WTC11 (cell line): Measurements from ENCODE around the gene UBE3C. TPM values are rescaled to one million over a fixed set of nuclear protein-coding genes. Genes with fewer than 3 reads are reported as not detected.

Experiments used
- ATAC-seq: fragments of 200-7000 bp; cut with Tn5 transposase; 2 replicates; pipeline ENCODE4 v1.10.0; 2021; ENCODE audit warnings: mild to moderate bottlenecking, moderate library complexity
- CTCF ChIA-PET: fragments of 300-600 bp; sonication (Branson Sonifier 250); formaldehyde crosslinking; loops from one replicate; lab custom pipeline; 2021; ENCODE audit warnings: antibody characterized with exemption; lab: Charles Lee
- POLR2A ChIA-PET: fragments of 350-600 bp; sonication (Branson Sonifier 250); formaldehyde crosslinking; loops from one replicate; lab custom pipeline; 2021; ENCODE audit warnings: antibody characterized with exemption; lab: Charles Lee
- DNase-seq: peaks from one replicate; pipeline ENCODE4 v3.0.0; 2021; ENCODE audit warnings: low spot score
- H3K27ac Mint-ChIP-seq: 2 replicates; pipeline ENCODE4 v1.8.0; 2021; ENCODE audit warnings: mixed read lengths
- H3K27me3 Mint-ChIP-seq: 2 replicates; pipeline ENCODE4 v1.8.0; 2021; ENCODE audit warnings: low read depth, mild to moderate bottlenecking, moderate library complexity, mixed read lengths
- H3K36me3 Mint-ChIP-seq: 2 replicates; pipeline ENCODE4 v1.8.0; 2021; ENCODE audit warnings: mixed read lengths
- H3K4me1 Mint-ChIP-seq: 2 replicates; pipeline ENCODE4 v1.8.0; 2022; ENCODE audit warnings: mixed read lengths
- H3K4me3 Mint-ChIP-seq: 2 replicates; pipeline ENCODE4 v1.8.0; 2021; ENCODE audit warnings: mild to moderate bottlenecking, moderate library complexity, mixed read lengths
- H3K9me3 Mint-ChIP-seq: 2 replicates; pipeline ENCODE4 v1.8.0; 2021; ENCODE audit warnings: mixed read lengths
- E2F4 ChIP-seq: sonication (generic); formaldehyde crosslinking; IDR thresholded peaks from 2 replicates; pipeline ENCODE4 v1.8.1; 2022; ENCODE audit warnings: low read depth, mild to moderate bottlenecking, moderate library complexity, missing genetic modification reagents, borderline replicate concordance
- ELF4 ChIP-seq: sonication (generic); formaldehyde crosslinking; IDR thresholded peaks from 2 replicates; pipeline ENCODE4 v1.8.1; 2022; ENCODE audit warnings: low read depth, mild to moderate bottlenecking, moderate library complexity, missing genetic modification reagents
- FOXK1 ChIP-seq: sonication (generic); formaldehyde crosslinking; IDR thresholded peaks from 2 replicates; pipeline ENCODE4 v1.8.0; 2022; ENCODE audit warnings: mild to moderate bottlenecking, moderate library complexity, missing genetic modification reagents
- HMGXB4 ChIP-seq: sonication (generic); formaldehyde crosslinking; IDR thresholded peaks from 2 replicates; pipeline ENCODE4 v1.8.1; 2023; ENCODE audit warnings: mild to moderate bottlenecking, moderate library complexity, missing genetic modification reagents
- IRF2 ChIP-seq: sonication (generic); formaldehyde crosslinking; IDR thresholded peaks from 2 replicates; pipeline ENCODE4 v1.8.0; 2022; ENCODE audit warnings: low read depth, missing genetic modification reagents, borderline replicate concordance
- MLX ChIP-seq: sonication (generic); formaldehyde crosslinking; IDR thresholded peaks from 2 replicates; pipeline ENCODE4 v1.8.1; 2023; ENCODE audit warnings: mild to moderate bottlenecking, missing genetic modification reagents, moderate library complexity
- NFE2L1 ChIP-seq: sonication (generic); formaldehyde crosslinking; IDR thresholded peaks from 2 replicates; pipeline ENCODE4 v1.8.1; 2023; ENCODE audit warnings: missing genetic modification reagents
- NR1H2 ChIP-seq: sonication (generic); formaldehyde crosslinking; IDR thresholded peaks from 2 replicates; pipeline ENCODE4 v1.9.0; 2021; ENCODE audit warnings: mild to moderate bottlenecking, moderate library complexity, missing genetic modification reagents
- SMAD3 ChIP-seq: sonication (generic); formaldehyde crosslinking; IDR thresholded peaks from 2 replicates; pipeline ENCODE4 v1.8.0; 2022; ENCODE audit warnings: missing genetic modification reagents, mild to moderate bottlenecking, borderline replicate concordance
- TEAD4 ChIP-seq: sonication (generic); formaldehyde crosslinking; IDR thresholded peaks from 2 replicates; pipeline ENCODE4 v1.8.0; 2022; ENCODE audit warnings: mild to moderate bottlenecking, missing genetic modification reagents
- TP53 ChIP-seq: sonication (generic); formaldehyde crosslinking; IDR thresholded peaks from 2 replicates; pipeline ENCODE4 v1.8.1; 2023; ENCODE audit warnings: mild to moderate bottlenecking, missing genetic modification reagents
- ZNF121 ChIP-seq: sonication (generic); formaldehyde crosslinking; IDR thresholded peaks from 2 replicates; pipeline ENCODE4 v1.8.0; 2023; ENCODE audit warnings: missing genetic modification reagents
- ZNF219 ChIP-seq: sonication (generic); formaldehyde crosslinking; IDR thresholded peaks from 2 replicates; pipeline ENCODE4 v1.8.0; 2023; ENCODE audit warnings: missing genetic modification reagents, mild to moderate bottlenecking, borderline replicate concordance
- ZSCAN18 ChIP-seq: fragments of 250-450 bp; sonication (Bioruptor Pico); IDR thresholded peaks from 2 replicates; pipeline ENCODE4 v2.1.2; 2022; ENCODE audit warnings: mild to moderate bottlenecking, moderate library complexity
- total RNA-seq: library from RNA; stranded (reverse); gene quantifications from 3 replicates; pipeline ENCODE4 v1.2.3, GENCODE V29; 2021
- TF ChIP-seq, protein P1 (sequence below): sonication (generic); formaldehyde crosslinking; IDR thresholded peaks from 2 replicates; pipeline ENCODE4 v1.8.0; 2023; ENCODE audit warnings: mild to moderate bottlenecking, missing genetic modification reagents
- TF ChIP-seq, protein P2 (sequence below): fragments of 250-450 bp; sonication (Bioruptor Pico); IDR thresholded peaks from 2 replicates; pipeline ENCODE4 v1.9.0; 2021; ENCODE audit warnings: mild to moderate bottlenecking
- TF ChIP-seq, protein P3 (sequence below): sonication (generic); formaldehyde crosslinking; IDR thresholded peaks from 2 replicates; pipeline ENCODE4 v1.8.1; 2022; ENCODE audit warnings: mild to moderate bottlenecking, missing genetic modification reagents, moderate library complexity, borderline replicate concordance

The UBE3C gene
- total RNA-seq, 1 experiment from 2014 or later: 59.7 TPM

DNA sequence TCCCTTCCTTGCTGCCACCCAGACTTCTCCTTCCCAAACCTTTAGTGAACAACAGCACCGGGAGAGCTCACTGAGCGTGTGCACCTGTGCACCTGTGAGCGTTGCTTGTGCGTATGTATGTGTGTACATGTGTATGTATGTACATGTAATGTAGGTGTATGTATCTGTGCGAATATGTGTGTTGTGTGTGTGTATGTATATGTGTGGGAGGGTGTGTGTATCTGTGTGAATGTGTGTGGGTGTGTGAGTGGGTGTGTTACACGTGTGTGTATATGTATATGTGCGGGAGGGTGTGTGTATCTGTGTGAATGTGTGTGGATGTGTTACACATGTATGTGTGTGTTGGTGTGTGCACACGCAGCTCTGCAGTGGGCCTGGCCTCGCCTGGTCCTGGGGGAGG, 153.5 kb downstream of the UBE3C start:
- TF ChIP-seq NR1H2 (no peak), ZSCAN18 (CRISPR knock-in tag) (no peak), TEAD4 (CRISPR knock-in tag) (no peak), HMGXB4 (no peak), ZNF121 (CRISPR knock-in tag) (no peak), FOXK1 (CRISPR knock-in tag) (no peak), ELF4 (no peak), E2F4 (CRISPR knock-in tag) (no peak), SMAD3 (CRISPR knock-in tag) (no peak), TP53 (CRISPR knock-in tag) (no peak), ZNF219 (CRISPR knock-in tag) (no peak), IRF2 (CRISPR knock-in tag) (no peak)
- TF ChIP-seq, protein P1, sequence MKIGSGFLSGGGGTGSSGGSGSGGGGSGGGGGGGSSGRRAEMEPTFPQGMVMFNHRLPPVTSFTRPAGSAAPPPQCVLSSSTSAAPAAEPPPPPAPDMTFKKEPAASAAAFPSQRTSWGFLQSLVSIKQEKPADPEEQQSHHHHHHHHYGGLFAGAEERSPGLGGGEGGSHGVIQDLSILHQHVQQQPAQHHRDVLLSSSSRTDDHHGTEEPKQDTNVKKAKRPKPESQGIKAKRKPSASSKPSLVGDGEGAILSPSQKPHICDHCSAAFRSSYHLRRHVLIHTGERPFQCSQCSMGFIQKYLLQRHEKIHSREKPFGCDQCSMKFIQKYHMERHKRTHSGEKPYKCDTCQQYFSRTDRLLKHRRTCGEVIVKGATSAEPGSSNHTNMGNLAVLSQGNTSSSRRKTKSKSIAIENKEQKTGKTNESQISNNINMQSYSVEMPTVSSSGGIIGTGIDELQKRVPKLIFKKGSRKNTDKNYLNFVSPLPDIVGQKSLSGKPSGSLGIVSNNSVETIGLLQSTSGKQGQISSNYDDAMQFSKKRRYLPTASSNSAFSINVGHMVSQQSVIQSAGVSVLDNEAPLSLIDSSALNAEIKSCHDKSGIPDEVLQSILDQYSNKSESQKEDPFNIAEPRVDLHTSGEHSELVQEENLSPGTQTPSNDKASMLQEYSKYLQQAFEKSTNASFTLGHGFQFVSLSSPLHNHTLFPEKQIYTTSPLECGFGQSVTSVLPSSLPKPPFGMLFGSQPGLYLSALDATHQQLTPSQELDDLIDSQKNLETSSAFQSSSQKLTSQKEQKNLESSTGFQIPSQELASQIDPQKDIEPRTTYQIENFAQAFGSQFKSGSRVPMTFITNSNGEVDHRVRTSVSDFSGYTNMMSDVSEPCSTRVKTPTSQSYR (CRISPR knock-in tag): no peak
- TF ChIP-seq, protein P2, sequence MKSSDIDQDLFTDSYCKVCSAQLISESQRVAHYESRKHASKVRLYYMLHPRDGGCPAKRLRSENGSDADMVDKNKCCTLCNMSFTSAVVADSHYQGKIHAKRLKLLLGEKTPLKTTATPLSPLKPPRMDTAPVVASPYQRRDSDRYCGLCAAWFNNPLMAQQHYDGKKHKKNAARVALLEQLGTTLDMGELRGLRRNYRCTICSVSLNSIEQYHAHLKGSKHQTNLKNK (CRISPR knock-in tag): no peak
- CTCF ChIA-PET: no interaction called here
- Mint-ChIP-seq H3K4me3 (no peak overlapping the region), H3K27me3 (no peaks in the 10 kb centered on the region; the same call in 1 of the 2 replicates), H3K27ac (peak overlapping the region; percentile 7), H3K36me3 (peaks cover 17% of the 10 kb centered on the region), H3K9me3 (peaks cover 17% of the 10 kb centered on the region), H3K4me1 (peaks cover 15% of the 10 kb centered on the region)
- POLR2A ChIA-PET: no interaction called here
- no peak for ATAC-seq
- DNase-seq: no peak

- ATAC-seq: peak; percentile 59
- POLR2A ChIA-PET: no interaction called here
- no peak overlapping the region for H3K27ac Mint-ChIP-seq
These were observed 154.2 kb downstream of the UBE3C start for GRCh38 chr7:157292770-157293412.

More at GRCh38 chr7:157292770-157293412, 154.2 kb downstream of the UBE3C start:
- CTCF ChIA-PET: interaction anchor here (0.8 to 2.0 kb wide), 2 partner anchors 20 to 47 kb away, joined by 3 to 7 read pairs; no protein-coding TSS in a partner anchor
- peaks cover 12% of the 10 kb centered on the region for H3K36me3 Mint-ChIP-seq
- H3K9me3 Mint-ChIP-seq: peaks cover 12% of the 10 kb centered on the region
- DNase-seq: no peak
- TF ChIP-seq NFE2L1 (CRISPR knock-in tag) (no peak), MLX (CRISPR knock-in tag) (no peak)
- TF ChIP-seq, protein P3, sequence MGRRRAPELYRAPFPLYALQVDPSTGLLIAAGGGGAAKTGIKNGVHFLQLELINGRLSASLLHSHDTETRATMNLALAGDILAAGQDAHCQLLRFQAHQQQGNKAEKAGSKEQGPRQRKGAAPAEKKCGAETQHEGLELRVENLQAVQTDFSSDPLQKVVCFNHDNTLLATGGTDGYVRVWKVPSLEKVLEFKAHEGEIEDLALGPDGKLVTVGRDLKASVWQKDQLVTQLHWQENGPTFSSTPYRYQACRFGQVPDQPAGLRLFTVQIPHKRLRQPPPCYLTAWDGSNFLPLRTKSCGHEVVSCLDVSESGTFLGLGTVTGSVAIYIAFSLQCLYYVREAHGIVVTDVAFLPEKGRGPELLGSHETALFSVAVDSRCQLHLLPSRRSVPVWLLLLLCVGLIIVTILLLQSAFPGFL (CRISPR knock-in tag): no peak
- no peak overlapping the region for H3K4me3 Mint-ChIP-seq
- peaks cover 15% of the 10 kb centered on the region for H3K4me1 Mint-ChIP-seq
- H3K27me3 Mint-ChIP-seq: no peaks in the 10 kb centered on the region; the same call in 1 of the 2 replicates
